Esophagus squamous epithelium (tissue), 4 donors: ENCODE results near the gene WDR87.

ENCODE experiments used
- CTCF ChIP-seq, 6 experiments: fragments of 450-650 bp in 4 of 6; fragments of 200-600 bp in 2 of 6; sonication (generic) in 2 of 6; IDR thresholded peaks; one replicate each; pipeline ENCODE4 v1.5.1; 2016 to 2019; ENCODE audit warnings: antibody characterized with exemption in 6 of 6, mild to moderate bottlenecking in 4 of 6, moderate library complexity in 4 of 6
- POLR2A ChIP-seq, 4 donors: fragments of 450-650 bp; IDR thresholded peaks; one replicate each; pipeline ENCODE4 v1.6.1; 2017; ENCODE audit warnings: antibody characterized with exemption in 4 of 4, mild to moderate bottlenecking in 4 of 4, moderate library complexity in 3 of 4

GRCh38 chr19:37903096-37903495 lies 3.3 kb downstream of the WDR87 start:
- TF ChIP-seq CTCF (IDR thresholded peaks at IDR 0.05) (no peak), POLR2A (IDR thresholded peaks at IDR 0.05) (no peak)
